RPMI7951 (cell line): ENCODE measurements around the gene ZNF688. TPM values are rescaled to one million over a fixed set of nuclear protein-coding genes. Genes with fewer than 3 reads are reported as not detected.
A peak's percentile ranks its signal among the peaks of the same experiment; 100 is the strongest.
"Not testable (repeated sequence)": the region's sequence is repeated elsewhere in the genome, so short reads cannot be mapped to it uniquely, and the experiment has no call there.

Experiments
- DNase-seq: peaks from one replicate; pipeline ENCODE4 v3.0.0-alpha.2; 2012; ENCODE audit warnings: low read depth
- total RNA-seq: library from RNA; depleted of rRNA; stranded (reverse); fragments of >200 nt; shearing (Covaris generic); gene quantifications from 2 replicates; pipeline ENCODE4 v1.2.3, GENCODE V29; 2014

The ZNF688 gene
- total RNA-seq, 1 experiment from 2014 or later = 6.4 TPM

DNA sequence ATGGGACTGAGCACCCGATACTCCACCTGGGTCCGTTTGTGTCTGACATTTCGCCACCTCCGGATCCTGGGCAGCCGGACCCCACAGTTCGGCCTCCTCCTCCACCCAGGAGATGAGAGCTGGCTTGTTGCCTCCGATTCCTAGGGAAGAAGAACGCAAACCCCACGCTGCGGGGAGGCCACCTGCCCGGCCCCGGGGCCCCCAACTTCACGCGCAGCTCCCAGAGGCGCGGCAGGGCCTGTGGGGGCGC, 13.9 kb downstream of the ZNF688 start:
- DNase-seq = no peak

DNA sequence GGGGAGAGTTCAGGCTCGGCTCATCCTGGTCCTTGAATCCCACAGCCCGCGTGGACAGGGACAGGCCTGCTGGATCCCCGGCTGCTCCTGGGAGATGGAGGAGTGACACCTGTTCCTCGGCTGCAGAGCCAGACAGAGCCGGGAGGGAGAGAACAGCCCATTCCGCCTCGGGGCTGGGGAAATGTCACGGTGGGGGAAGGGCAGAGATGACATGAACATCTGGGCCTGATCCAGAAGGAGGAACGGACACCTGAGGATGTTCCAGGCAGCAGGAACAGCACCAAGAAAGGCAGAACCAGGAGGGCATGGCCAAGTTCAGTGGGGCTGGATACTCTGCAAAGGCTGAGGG, 15.4 kb downstream of the ZNF688 start:
- no peak for DNase-seq

DNA sequence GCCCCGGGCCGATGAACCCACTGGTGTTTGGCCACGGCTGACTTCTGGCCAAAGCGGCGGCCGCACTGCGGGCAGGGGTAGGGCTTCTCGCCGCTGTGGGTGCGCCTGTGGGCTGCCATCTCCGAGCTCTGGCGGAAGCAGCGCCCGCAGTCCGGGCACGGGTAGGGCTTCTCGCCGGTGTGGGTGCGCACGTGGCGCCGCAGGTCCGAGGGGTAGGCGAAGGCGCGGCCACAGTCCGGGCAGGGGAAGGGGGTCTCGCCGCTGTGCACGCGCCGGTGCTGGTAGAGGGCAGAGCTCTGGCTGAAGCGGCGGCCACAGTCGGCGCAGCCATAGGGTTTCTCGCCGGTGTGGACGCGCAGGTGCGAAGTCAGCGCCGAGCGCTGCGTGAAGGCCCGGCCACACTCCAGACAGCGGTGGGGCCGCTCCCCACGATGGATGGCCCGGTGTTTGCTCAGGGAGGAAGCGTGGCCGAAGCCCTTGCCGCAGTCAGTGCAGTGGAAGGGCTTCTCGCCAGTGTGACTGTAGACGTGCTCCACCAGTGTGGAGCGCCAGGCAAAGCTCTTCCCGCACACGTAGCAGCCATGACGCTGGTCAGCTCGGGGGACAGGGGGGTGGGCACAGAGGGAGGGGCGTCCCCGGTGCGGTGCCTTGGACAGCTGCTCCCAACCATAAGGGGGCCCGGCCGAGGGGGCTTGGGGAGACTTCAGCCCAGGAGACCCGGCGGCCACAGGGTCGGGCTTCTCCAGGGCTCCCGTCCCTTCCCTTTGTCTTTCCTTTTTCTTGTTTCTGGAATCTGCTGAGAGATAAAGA, 16.0 kb downstream of the ZNF688 start:
- DNase-seq = no peak

DNA sequence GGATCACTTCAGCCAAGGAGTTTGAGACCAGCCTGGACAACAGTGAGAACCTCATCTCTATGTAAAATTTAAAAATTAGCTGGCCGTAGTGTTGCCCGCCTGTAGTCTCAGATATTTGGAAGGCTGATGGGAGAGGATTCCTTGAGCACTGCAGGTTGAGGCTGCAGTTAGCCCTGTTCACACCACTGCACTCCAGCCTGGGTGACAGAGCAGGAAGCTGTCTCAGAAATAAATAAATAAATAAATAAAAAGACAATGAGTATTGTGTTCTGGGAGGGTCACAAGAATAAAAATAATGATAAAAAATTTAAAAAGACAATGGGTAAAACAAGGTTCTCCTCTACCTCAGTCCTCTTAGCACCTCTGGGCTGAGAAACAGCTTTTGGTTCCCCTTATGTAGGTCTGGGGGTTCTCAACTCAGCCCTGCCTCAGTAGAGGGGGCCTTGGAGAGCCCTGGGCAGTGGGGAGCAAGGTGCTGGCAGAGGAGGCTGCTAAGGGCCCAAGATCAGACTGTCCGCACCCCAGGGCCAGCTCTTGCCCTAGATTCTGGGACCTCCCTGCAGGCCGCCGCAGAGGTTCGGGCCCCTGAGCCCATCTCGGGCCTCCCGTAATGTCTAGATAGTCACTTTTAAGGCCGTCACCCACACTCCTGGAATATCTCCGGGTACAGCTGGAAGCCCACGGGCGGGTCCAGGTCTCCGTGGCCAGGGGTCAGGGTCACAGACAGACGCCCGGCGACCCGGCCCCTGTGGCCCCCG, 16.8 kb downstream of the ZNF688 start:
- no peak for DNase-seq

DNA sequence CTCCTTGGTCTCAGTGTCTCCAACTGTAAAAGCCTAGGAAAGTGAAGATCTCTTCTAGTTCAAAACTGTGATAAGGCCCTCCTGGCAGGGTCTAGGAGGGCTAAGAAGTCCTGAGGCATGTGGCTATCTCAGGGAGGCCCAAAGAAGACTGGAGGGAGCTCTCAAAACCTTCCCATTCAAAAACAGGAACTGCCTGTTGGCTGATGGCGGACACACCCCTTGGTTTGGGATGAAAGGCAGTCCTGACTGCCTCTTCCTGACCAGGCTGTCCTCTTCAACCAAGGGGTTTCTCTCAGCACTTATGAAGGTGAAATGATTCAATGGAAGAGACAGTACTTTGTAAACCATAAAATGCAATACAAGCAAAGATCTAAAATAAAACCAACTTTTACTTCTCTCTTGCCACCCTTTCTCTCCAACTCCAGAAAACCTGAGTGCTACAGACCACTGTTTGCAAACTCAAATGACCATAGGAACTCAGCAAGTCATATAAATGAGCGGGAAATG, 18.1 kb downstream of the ZNF688 start:
- DNase-seq = no peak

DNA sequence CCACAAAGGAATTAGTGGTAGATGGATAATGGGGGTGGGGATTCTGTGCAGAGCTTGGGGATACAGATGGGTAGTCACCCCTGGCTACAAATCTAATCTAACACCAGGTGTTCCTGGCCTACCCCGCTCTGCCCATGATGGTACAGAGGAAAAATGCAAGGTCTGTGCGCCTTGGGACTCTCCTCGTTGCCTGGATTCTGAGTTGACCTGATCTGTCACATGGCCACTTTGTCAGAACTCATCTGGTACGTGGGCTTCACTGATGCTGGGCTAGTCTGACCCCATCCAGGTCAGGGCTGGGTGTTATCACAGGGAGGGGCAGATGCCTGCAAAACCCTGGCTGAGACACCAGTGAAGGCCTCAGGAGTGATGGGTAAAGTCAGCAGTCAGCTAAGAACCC, 18.6 kb downstream of the ZNF688 start:
- no peak for DNase-seq

DNA sequence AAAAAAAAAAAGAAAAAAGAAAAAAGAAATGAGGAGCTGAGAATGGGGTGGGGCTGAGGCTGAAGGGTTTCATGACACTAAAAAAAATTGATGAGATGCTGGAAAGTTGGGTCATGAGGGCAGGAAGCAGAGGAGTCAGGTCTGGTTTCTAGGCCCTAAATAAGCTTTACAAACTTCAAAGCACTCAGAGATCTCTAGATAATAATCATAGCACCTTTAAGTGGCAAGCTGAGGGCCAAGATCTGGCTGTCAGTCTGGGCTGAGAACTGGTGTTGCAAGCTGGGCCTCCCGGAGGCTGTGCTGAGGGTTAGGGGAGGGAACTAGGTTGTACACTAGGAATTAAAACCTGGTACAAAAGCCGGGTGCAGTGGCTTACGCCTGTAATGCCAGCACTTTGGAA, 19.7 kb downstream of the ZNF688 start:
- DNase-seq = no peak

DNA sequence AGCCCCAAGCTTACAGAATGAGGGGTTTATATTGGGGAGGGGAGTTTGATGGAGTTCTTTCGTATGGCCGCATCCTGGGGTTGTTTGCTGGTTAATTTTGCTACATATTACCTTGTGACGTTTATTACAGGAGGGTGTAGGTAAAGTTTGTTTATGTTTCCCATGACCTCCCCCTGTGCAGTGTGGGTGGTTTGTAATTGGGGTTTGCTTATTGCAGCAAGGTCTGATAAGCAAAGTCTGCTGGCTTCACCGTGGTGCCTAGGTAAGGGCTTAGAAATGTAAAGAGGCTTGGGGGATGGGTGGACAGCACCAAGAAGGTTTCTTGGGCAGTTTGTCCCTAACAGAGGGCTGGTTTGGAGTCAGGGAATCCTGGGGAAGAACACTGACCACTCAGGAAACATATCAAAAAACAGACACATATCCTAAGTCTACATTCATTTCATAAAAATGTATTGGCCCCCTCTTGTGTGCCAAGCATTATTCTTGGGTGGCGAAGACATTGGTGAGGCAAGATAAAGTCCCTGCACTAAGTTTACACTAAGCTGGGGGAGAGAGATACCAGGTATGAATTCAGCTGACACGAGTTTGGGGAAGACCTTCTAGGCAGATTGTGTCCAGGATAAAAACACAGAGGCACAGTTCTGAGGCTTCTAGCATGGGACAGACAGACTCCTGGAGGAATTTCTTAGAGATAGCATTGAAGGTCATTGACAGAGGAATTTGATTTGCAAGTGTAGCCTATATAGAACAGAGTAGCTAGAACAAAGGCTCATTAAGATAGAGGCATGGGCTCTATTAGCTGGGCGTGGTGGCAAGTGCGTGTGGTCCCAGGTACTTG, 22.9 kb downstream of the ZNF688 start:
- DNase-seq = no peak

DNA sequence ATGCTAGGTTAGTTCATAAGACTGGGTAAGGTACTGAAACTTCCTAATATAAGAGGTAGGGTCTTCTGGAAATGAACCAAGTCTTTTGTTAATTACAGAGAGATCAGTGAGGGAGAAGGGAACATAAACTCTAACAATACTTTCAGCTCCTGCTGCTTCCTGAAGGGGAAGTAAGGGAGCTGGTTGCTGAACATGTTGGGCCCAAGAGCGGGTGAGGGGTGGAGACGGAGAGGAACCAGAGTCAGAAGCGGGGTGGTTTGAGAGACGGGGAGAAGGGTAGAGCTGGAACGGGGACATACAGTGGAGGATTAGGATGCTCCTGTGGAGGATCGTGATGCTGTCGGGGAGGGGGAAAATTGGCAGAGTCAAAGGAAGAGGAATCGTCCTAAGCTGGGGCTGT, 25.4 kb downstream of the ZNF688 start:
- DNase-seq = no peak

DNA sequence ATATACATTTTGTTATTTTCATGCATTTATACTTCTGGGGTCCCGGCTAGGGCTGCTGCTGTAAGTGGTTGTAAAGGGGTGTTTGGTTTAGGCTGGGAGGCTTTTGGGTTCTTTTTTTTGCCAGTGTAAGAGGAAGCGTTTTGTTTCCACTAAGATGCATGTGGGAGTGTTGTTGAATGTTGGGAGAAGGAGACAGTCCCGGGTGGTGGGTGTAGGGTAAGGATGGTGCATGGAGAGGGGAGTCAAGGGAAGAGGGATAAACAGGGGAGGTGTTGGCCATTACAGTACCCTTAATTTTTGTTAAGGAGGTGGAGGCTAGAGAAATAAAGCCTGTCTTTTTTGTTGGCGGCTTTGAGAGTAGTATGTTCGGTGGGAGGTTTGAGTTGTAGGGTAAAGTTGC, 28.4 kb downstream of the ZNF688 start:
- no peak for DNase-seq

DNA sequence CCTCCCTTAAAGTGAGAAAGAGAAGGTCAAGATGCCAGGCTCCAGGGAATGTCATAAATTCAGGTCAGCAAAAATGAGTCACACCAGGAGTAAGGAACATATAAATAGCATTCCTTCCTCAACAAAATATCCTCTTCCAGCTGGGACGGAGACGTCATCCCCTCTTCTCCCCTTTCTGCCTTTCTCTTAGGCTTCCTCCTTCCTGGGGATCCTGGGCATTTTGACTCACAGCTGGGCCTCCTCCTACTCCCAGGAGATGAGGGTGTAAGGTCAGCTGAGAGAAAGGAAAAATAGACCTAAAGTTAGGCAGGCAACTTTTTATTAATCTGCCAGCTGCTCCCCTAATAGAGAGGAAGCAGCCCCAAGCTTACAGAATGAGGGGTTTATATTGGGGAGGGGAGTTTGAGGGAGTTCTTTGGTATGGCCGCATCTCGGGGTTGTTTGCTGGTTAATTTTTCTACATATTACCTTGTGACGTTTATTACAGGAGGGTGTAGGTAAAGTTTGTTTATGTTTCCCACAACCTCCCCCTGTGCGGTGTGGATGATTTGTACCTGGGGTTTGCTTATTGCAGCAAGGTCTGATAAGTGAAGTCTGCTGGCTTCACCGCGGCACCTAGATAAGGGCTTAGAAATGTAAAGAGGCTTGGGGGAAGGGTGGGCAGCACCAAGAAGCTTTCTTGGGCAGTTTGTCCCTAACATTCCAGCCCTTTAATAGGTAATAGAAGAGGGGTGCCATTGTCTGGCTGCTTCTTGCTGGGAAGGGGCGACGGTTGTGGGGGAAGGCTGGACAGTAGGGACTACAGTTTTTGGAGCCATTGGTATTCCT, 29.8 kb downstream of the ZNF688 start:
- DNase-seq = peak; percentile 38

DNA sequence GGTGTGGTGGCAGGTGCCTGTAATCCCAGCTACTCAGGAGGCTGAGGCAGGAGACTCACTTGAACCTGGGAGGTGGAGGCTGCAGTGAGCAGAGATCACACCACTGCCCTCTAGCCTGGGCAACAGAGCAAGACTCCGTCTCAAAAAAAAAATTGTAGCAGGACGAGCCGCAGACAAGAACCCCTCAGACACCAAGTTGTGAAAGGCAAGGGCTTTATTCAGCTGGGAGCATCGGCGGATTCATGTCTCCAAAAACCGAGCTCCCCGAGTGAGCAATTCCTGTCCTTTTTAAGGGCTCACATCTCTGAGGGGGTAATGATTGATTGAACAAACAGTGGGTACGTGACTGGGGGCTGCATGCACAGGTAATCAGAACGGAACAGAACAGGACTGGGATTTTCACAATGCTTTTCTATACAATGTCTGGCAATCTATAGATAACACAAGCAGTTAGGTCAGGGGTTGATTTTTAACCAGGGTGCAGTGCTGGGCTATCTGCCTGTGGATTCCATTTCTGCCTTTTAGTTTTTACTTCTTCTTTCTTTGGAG, 30.5 kb downstream of the ZNF688 start:
- DNase-seq = not testable (repeated sequence)

DNA sequence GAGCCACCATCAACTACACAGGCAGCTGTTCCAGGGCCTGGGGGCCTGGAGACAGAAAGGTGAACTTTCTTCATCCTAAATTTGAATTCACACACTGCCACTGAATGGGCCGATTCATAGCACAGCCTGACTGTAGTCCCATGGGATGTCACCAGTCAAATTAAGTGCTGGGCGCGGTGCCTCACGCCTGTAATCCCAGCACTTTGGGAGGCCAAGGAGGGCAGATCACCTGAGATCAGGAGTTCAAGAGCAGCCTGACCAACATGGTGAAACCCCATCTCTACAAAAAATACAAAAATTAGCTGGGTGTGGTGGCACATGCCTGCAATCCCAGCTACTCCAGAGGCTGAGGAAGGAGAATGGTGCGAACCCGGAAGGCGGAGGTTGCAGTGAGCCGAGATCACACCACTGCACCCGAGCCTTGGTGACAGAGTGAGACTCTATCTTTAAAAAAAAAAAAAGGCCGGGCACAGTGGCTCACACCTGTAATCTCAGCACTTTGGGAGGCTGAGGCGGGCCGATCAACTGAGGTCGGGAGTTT, 31.5 kb downstream of the ZNF688 start:
- not testable (repeated sequence) for DNase-seq

DNA sequence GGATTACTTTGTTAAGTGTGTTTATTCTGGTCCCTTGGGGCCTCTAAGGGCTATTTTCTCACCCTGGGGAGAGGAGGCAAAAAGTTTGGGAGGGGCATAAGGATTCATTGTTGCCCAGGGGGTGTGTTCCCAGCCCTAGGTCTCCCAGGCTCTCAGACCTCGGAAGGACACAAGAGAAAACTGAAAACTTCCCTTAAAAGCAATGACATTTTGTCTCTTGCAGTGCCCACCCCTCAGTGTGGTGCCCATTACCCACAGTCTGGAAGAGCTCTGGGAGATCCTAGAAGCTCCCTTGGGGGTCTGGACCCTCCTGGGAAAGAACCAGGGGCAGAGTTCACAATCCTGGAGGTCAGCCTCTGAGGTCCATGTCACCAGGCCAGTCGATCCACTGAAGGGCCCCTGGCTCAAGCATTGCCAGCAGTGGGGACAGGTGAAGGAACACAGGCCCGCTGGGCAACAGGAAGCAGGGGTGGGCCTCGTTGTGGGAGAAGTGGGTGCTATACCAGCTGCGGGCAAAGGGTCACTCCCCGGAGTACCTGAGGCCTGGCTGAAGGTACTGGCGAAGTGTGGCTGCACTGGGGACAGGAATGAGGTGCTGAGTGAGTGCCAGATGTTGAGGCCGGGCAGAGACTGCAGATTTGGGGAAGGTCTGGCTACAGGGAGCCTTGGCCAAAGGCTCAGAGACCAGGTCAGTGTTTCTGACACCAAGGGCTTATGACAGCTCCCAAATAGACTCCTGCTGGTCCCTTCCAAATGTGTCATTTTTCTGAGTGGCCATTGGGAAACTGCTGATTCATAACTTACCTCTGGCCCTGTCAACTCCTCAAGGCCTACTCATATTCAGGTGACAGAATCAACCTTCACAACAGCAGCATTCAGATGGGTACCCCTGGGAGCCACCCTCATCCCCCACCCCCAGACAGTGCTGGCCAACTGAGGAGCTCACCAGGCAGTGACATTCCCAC, 32.2 kb downstream of the ZNF688 start:
- no peak for DNase-seq

DNA sequence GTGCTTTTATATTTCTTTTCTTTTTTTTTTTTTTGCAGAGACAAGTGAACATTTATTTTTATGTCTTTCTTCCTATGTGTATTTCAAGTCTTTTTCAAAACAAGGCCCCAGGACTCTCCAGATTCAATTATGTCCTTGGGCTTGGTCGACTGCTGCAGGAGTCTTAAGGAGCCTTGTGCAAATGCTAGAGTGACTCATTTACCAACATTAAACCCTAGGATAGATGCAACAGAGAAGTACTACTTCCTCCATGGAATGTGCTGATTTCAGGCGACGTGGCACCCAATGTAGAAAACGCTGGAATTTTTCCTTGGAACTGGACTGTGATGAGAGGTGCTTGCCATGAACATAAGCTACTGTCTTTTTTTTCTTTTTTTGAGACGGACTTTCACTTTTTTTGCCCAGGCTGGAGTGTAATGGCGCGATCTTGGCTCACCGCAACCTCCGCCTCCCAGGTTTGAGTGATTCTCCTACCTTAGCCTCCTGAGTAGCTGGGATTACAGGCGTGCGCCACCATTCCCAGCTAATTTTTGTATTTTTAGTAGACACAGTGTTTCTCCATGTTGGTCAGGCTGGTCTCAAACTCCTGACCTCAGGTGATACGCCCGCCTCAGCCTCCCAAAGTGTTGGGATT, 35.0 kb downstream of the ZNF688 start:
- DNase-seq = not testable (repeated sequence)

DNA sequence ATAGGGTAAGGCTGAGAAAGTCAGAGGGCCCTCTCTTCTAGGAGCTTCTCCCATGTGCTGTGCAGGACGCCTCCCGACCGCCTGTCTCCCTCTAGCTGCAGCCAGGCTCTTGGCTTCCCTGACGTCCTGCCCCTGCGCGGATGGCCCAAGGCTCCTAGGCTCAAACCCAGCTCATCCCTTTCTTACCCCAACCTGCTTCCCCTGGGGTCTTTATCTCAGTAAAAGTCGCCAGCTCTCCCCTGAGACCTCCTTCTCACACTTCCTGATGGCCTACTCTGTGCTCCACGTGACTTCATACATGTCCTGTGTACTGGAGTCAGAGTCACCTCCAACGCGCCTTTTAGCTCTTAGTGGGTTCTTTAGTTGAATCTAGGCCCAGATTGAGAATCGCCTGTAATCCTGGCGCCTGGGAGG, 35.7 kb downstream of the ZNF688 start:
- DNase-seq = peak; percentile 67

DNA sequence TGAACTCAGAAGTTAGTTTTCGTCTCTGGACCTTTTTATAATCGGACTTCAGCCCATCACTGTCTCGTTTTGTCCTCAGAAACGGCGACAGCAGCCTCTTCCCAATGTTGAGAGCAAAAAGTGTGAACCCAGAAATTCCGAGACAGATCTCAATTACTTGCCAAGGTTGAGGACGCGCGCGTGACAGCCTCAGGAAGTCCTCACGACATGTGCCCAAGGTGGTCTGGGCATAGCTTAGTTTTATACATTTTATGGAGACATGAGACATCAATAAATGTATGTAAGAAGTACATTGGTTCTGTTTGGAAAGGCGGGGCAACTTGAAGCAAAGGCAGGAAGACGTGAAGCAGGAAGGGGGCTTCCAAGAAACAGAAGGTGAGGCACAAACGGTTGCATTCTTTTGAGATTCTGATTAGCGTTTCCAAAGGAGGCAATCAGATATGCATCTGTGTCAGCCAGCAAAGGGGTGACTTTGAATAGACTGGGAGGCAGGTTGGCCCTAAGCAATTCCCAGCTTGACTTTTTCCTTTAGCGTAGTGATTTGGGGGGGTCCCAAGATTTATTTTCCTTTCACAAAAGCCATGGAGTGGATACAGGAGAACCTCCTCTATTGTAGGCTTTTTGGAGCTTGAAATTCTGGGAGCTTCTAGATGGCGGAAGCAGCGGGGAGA, 36.3 kb downstream of the ZNF688 start:
- DNase-seq = no peak

DNA sequence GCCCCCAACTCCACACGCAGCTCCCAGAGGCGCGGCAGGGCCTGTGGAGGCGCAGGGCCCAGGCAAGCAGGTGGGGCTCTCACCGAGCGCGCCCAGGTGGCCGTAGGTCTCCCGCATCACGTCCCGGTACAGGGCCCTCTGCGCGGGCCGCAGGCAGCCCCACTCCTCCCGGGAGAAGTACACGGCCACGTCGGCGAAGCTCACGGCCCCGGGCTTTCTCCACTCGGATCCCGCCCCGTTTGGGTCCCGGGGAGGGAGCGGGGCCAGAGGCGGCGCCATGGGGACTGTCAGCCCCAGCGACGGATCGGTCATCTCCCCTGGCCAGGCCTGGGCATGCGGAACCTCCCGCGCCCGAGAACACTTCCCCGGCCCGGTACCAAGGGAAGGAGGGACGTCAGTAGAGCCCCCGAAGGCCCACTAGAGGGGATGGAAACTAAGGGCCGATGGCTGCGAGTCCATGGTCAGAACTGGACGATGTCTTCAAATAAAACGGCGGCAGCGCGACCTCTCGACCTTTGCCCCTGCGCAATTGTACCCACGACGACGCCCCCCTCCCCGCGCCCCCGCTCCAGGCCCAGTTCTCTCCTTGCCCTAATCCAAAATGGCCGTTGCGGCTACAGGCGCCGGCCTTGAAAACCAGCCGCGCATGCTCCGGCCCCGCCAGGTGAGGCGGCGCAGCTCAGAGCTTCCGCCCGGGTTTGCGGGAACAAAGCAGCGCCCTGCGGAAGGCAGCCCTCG, 37.0 kb downstream of the ZNF688 start, which contains the start of gene ZNF747:
ZNF747 (minus strand) TSS at position 491 of the 738 bp plus-strand sequence; CDS start at position 312, 179 bp downstream.
- peak; percentile 70 for DNase-seq
